Endothelial cell of umbilical vein (primary cell): ENCODE results near the gene GRAMD2B. TPM values are rescaled to one million over a fixed set of nuclear protein-coding genes. Genes with fewer than 3 reads are reported as not detected.

Source experiments
- BruUV-seq: library from RNA; stranded (reverse); fragments of 400-500 nt; replicated peaks from 2 replicates; lab custom pipeline; 2021; lab: Mats Ljungman, UMichigan
- CTCF ChIA-PET: fragments of 300-600, 350-600 bp; sonication (Branson Sonifier 250); formaldehyde crosslinking; loops from one replicate; lab custom pipeline; 2021; ENCODE audit warnings: antibody characterized with exemption, inconsistent platforms; lab: Charles Lee
- POLR2A ChIA-PET: fragments of 300-600, 350-600 bp; sonication (Branson Sonifier 250); formaldehyde crosslinking; loops from one replicate; lab custom pipeline; 2021; ENCODE audit warnings: antibody characterized with exemption, inconsistent platforms; lab: Charles Lee
- DNase-seq: peaks from one replicate; pipeline ENCODE4 v3.0.0-alpha.2; 2011; ENCODE audit warnings: low read depth, low spot score
- FAIRE-seq: peaks from 2 replicates; lab custom pipeline; 2011; peaks lifted over from hg19 to GRCh38; lab: Jason Lieb, UNC
- H2AFZ ChIP-seq: 2 replicates; pipeline ENCODE4 v1.6.0; 2012; ENCODE audit warnings: low read depth, low read length, control low read depth, inconsistent platforms
- H3K27ac ChIP-seq: 2 replicates; pipeline ENCODE4 v1.5.1; 2011; ENCODE audit warnings: low read depth, mild to moderate bottlenecking, control low read depth, low read length, moderate library complexity; ENCODE audit not compliant: insufficient read depth
- H3K27me3 ChIP-seq, 2 experiments: 2 replicates each; pipeline versions ENCODE4 v1.6.0 to v1.6.1; 2011; ENCODE audit warnings: low read length in 2 of 2, mixed read lengths in 1 of 2; ENCODE audit not compliant: control insufficient read depth in 2 of 2, insufficient read depth in 2 of 2
- H3K36me3 ChIP-seq, 2 experiments: 2 replicates in 1 of 2; 3 replicates in 1 of 2; pipeline ENCODE4 v1.5.1; 2011; ENCODE audit warnings: low read length in 2 of 2, mild to moderate bottlenecking in 1 of 2, moderate library complexity in 1 of 2; ENCODE audit not compliant: control insufficient read depth in 2 of 2, insufficient read depth in 2 of 2; ENCODE audit errors: extremely low read depth in 1 of 2
- H3K4me1 ChIP-seq: 3 replicates; pipeline ENCODE4 v1.5.1; 2011; ENCODE audit warnings: mild to moderate bottlenecking, low read length; ENCODE audit not compliant: control insufficient read depth, insufficient read depth; ENCODE audit errors: extremely low read depth
- H3K4me2 ChIP-seq: 2 replicates; pipeline ENCODE4 v1.6.1; 2011; ENCODE audit warnings: low read length, control low read depth, mixed read lengths; ENCODE audit not compliant: insufficient read depth
- H3K4me3 ChIP-seq, 3 experiments: fragments of 200-600 bp in 1 of 3; sonication (generic), shearing (Covaris generic) in 1 of 3; replicated peaks in 1 of 3; 2 replicates each; pipeline ENCODE4 v1.5.1; 2011 to 2016; ENCODE audit warnings: control low read depth in 3 of 3, low read length in 3 of 3, mild to moderate bottlenecking in 2 of 3, inconsistent platforms in 1 of 3, low read depth in 1 of 3, moderate library complexity in 1 of 3; ENCODE audit not compliant: insufficient read depth in 1 of 3
- H3K79me2 ChIP-seq: 2 replicates; pipeline ENCODE4 v1.6.0; 2012; ENCODE audit warnings: low read length, inconsistent platforms; ENCODE audit not compliant: control insufficient read depth, insufficient read depth
- H3K9ac ChIP-seq: replicated peaks from 2 replicates; pipeline ENCODE3; 2011; ENCODE audit warnings: low read length, control low read depth; ENCODE audit not compliant: insufficient read depth; ENCODE audit errors: extremely low read depth
- H3K9me1 ChIP-seq: replicated peaks from 3 replicates; pipeline ENCODE4 v1.6.0; 2011; ENCODE audit warnings: mild to moderate bottlenecking, low read length; ENCODE audit not compliant: control insufficient read depth, insufficient read depth; ENCODE audit errors: extremely low read depth
- H3K9me3 ChIP-seq: replicated peaks from 2 replicates; pipeline ENCODE4 v1.5.1; 2012; ENCODE audit warnings: low read length, inconsistent platforms; ENCODE audit not compliant: control insufficient read depth, insufficient read depth
- H4K20me1 ChIP-seq: replicated peaks from 2 replicates; pipeline ENCODE3; 2011; ENCODE audit warnings: mild to moderate bottlenecking, low read length; ENCODE audit not compliant: control insufficient read depth, insufficient read depth; ENCODE audit errors: extremely low read depth
- FOS ChIP-seq: IDR thresholded peaks from 2 replicates; pipeline ENCODE4 v1.6.1; 2011; ENCODE audit warnings: mild to moderate bottlenecking, low read length, moderate library complexity, borderline replicate concordance; ENCODE audit not compliant: insufficient read depth
- GATA2 ChIP-seq: IDR thresholded peaks from 2 replicates; pipeline ENCODE4 v1.7.0; 2011; ENCODE audit warnings: low read depth, mild to moderate bottlenecking, moderate library complexity, mixed read lengths, low read length; ENCODE audit not compliant: insufficient read length, insufficient read depth
- JUN ChIP-seq: IDR thresholded peaks from 2 replicates; pipeline ENCODE4 v1.6.1; 2011; ENCODE audit warnings: borderline replicate concordance, low read depth; ENCODE audit not compliant: insufficient read length, insufficient read depth
- MAX ChIP-seq: IDR thresholded peaks from 2 replicates; pipeline ENCODE4 v1.6.1; 2011; ENCODE audit not compliant: insufficient read depth, insufficient read length
- MYC ChIP-seq: IDR thresholded peaks from one replicate; pipeline ENCODE4 v1.6.1; 2011; ENCODE audit warnings: mild to moderate bottlenecking, low read depth, low read length
- dilution Hi-C: fragments of 300-500 bp; cut with MboI; formaldehyde crosslinking; loops from one replicate; pipeline ENCODE4 v1.15.0; 2019; ENCODE audit warnings: low sequenced_read_pairs; ENCODE audit not compliant: extremely low pct_ligation_motif_present
- intact Hi-C: fragments of 100-400 bp; cut with micrococcal nuclease; formaldehyde crosslinking; loops from one replicate; pipeline ENCODE4 v1.10.0; 2022
- polyA plus RNA-seq, 4 experiments: library from polyadenylated mRNA; depleted of rRNA in 3 of 4; stranded (reverse) in 3 of 4; unstranded in 1 of 4; fragments of >200 nt; gene quantifications; 2 replicates each; pipeline versions ENCODE4 v1.2.1 to v1.2.3, GENCODE V29; 2011 to 2012; ENCODE audit warnings: missing spikeins in 1 of 4
- total RNA-seq: library from RNA; stranded (reverse); gene quantifications from 2 replicates; pipeline ENCODE4 v1.2.3, GENCODE V29; 2021
- TF ChIP-seq, protein P1 (sequence below), 2 donors: IDR thresholded peaks; 1 replicate in 1 of 2; 2 replicates in 1 of 2; pipeline ENCODE4 v1.5.1; 2011; ENCODE audit warnings: low read length in 2 of 2, mild to moderate bottlenecking in 2 of 2, moderate library complexity in 2 of 2, control low read depth in 1 of 2, inconsistent platforms in 1 of 2, low read depth in 1 of 2; ENCODE audit not compliant: insufficient read depth in 1 of 2; ENCODE audit errors: extremely low read depth in 1 of 2

Gene GRAMD2B
- total and polyA plus RNA-seq, 2 donors (not counting 3 experiments of a cell fraction or from before 2014, with no cell fraction given): 2.0 to 5.5 TPM

- Histone ChIP-seq H3K36me3 (no peaks in the 10 kb centered on the region), H3K27ac (no peak overlapping the region), H3K79me2 (no peaks in the 10 kb centered on the region)
Observed at GRCh38 chr5:126490167-126490940, 67.1 kb downstream of the GRAMD2B start.

DNA sequence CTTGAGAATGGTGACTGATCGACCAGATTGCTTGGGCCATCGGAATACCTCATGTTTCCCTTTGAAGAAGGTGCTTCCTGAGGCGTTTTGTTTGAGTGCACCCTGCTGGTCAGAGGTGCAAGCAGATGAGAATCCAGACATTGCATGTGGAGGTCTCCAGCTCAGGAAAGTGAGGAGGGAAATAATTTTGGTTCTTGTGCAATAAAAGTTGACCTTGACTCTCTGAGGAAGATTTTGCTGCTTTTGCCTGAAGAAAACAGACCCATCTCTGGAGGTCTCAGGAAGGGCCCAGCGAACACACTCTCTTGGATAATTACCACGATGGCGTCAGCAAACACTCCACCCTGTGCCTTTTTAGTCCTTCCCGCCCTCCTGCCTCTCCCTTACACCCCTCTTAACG lies 69.7 kb downstream of the GRAMD2B start:
- Histone ChIP-seq H3K9me1 (no peaks in the 10 kb centered on the region), H3K79me2 (no peaks in the 10 kb centered on the region), H3K36me3 (no peaks in the 10 kb centered on the region), H3K4me3 (no peak overlapping the region), H3K9ac (no peak overlapping the region), H4K20me1 (no peaks in the 10 kb centered on the region), H3K27ac (no peak overlapping the region), H3K27me3 (no peaks in the 10 kb centered on the region), H3K4me1 (no peaks in the 10 kb centered on the region), H3K9me3 (no peaks in the 10 kb centered on the region), H3K4me2 (no peak overlapping the region), H2AFZ (no peak overlapping the region)
- intact Hi-C loops (loop anchor here (1.0 kb wide), 1 partner anchor 139 kb away; no protein-coding TSS in a partner anchor), dilution Hi-C loops (no loop called here)
- TF ChIP-seq FOS: no peak
- TF ChIP-seq MAX: no peak
- TF ChIP-seq, protein P1, sequence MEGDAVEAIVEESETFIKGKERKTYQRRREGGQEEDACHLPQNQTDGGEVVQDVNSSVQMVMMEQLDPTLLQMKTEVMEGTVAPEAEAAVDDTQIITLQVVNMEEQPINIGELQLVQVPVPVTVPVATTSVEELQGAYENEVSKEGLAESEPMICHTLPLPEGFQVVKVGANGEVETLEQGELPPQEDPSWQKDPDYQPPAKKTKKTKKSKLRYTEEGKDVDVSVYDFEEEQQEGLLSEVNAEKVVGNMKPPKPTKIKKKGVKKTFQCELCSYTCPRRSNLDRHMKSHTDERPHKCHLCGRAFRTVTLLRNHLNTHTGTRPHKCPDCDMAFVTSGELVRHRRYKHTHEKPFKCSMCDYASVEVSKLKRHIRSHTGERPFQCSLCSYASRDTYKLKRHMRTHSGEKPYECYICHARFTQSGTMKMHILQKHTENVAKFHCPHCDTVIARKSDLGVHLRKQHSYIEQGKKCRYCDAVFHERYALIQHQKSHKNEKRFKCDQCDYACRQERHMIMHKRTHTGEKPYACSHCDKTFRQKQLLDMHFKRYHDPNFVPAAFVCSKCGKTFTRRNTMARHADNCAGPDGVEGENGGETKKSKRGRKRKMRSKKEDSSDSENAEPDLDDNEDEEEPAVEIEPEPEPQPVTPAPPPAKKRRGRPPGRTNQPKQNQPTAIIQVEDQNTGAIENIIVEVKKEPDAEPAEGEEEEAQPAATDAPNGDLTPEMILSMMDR (IDR thresholded peaks at IDR 0.05; ENCODE audit: extremely low read depth in 1 of 2, insufficient read depth in 1 of 2, low read depth in 1 of 2, low read length in 2 of 2): no peak
- TF ChIP-seq JUN: no peak
- no peak for TF ChIP-seq GATA2
- FAIRE-seq (no peak), DNase-seq (no peak)
- no TSS peak for BruUV-seq
- ChIA-PET CTCF (interaction anchor here (1.2 to 2.6 kb wide), 2 partner anchors 10 to 139 kb away, joined by 4 to 7 read pairs; no protein-coding TSS in a partner anchor), POLR2A (no interaction called here)

More at GRCh38 chr5:126490167-126490940, 67.1 kb downstream of the GRAMD2B start:
- no peak overlapping the region for H3K9ac ChIP-seq
- no peaks in the 10 kb centered on the region for H3K27me3 ChIP-seq
- BruUV-seq: no TSS peak
- DNase-seq (no peak), FAIRE-seq (no peak)
- H3K4me3 ChIP-seq: no peak overlapping the region
- H2AFZ ChIP-seq: no peak overlapping the region
- intact Hi-C loops: no loop called here
- ChIA-PET POLR2A (no interaction called here), CTCF (interaction anchor here (0.9 to 2.6 kb wide), 5 partner anchors 8 to 151 kb away, joined by 3 to 10 read pairs (median 3); no protein-coding TSS in a partner anchor)
- H3K4me1 ChIP-seq: no peaks in the 10 kb centered on the region
- dilution Hi-C loops: no loop called here
- no peak overlapping the region for H3K4me2 ChIP-seq
- no peaks in the 10 kb centered on the region for H3K9me3 ChIP-seq
- TF ChIP-seq JUN (no peak), MYC (no peak)
- no peaks in the 10 kb centered on the region for H3K9me1 ChIP-seq
- no peaks in the 10 kb centered on the region for H4K20me1 ChIP-seq
